Stimulated activated CD8-positive, alpha-beta memory T cell treated with anti-CD3 and anti-CD28 coated beads, Interleukin-12 subunit alpha, Interleukin-12 subunit beta, amount 100 ng/mL, for 24 hours (primary cell): Measurements from ENCODE around the gene CACNG5.

Source experiments
- DNase-seq: peaks from one replicate; pipeline ENCODE4 v3.0.0-alpha.2; 2020; ENCODE audit errors: extremely low read depth

CACNG5 gene

DNA sequence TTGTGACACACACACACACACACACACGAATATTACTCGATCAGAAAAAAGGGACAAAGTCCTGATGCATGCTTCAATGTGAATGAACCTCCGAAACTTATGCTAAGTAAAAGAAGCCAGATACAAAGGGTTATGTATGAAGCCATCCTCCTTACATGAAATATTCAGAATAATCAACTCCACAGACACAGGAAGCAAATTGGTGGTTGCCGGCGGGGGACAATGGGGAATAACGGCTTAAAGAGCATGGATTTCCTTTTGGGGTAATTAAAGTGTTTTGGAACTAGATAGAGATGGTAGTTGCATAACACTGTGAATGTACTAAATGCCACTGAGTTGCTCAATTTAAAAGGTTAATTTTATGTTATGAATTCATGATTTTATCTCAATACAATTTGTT is 8.1 kb upstream of the CACNG5 start:
- DNase-seq = no peak

GRCh38 chr17:66829386-66829864 is 5.5 kb upstream of the CACNG5 start:
- no peak for DNase-seq

DNA sequence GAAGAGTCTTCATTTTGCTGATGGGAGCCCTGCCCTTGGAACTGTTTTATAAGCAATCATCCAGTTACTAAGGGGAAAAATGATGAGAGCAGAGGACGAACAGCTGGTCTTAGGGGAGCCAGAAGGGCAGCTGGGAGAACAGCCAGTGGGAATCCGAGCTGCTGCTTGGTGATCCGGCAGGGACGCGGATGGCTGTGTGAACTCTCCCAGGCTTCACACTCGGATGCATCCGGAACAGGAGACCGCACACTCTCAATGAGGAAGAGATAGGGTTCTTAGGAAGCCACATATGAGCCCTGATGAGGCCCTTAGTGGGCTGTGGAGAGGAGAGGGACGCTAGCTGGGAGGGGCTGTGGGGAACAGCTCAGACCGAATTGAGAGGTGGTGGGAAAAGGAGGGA is 5.0 kb upstream of the CACNG5 start:
- no peak for DNase-seq

DNA sequence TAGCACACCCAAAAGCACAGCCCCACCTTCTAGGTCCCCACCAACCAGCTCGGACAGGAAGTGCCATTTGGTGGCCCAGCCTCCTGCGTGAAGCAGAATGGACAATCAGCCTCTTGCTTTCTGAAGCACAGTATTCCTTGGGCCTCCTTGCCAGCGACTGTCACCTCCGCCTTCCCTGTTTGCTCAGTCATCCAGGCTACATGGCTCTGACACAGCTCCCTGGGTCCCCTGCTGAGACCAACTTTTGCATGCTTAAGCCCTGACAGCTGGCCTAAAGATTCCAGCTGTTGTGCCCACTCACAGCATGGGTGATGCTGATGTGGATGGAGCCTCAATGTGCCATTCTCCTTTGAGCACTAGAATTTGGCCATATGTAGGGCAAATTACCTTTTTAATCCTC is 4.5 kb upstream of the CACNG5 start:
- no peak for DNase-seq

GRCh38 chr17:66831383-66832210 is 3.3 kb upstream of the CACNG5 start:
- DNase-seq = no peak

GRCh38 chr17:66833201-66833600 is 1.7 kb upstream of the CACNG5 start:
- DNase-seq = no peak

- no peak for DNase-seq
These were observed 445 bp upstream of the CACNG5 start for GRCh38 chr17:66834426-66834918.

DNA sequence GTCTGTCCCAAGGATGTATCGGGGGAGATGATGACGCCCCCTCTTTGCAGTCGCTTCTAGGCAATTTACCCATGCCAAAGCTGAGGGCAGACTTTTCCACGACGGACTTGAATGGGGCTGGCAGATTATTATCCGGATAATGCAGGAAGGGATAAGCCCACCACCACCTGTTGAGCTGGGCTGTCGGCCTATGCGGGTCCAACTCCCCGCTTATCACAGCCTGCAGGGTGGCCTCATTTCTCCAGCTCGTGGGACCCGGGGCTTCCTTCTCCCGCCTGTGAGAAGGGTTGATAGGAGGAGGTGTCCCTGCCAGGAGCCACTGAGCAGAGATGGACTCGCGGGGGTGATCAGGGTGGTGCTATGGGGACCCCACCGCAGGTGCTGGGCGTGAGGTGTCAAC is 559 bp downstream of the CACNG5 start:
- no peak for DNase-seq

GRCh38 chr17:66836063-66837005 is 1.4 kb downstream of the CACNG5 start:
- no peak for DNase-seq

- DNase-seq = no peak
These were observed 2.3 kb downstream of the CACNG5 start for GRCh38 chr17:66837226-66837625.

GRCh38 chr17:66837885-66838665 is 3.2 kb downstream of the CACNG5 start:
- DNase-seq = no peak

DNA sequence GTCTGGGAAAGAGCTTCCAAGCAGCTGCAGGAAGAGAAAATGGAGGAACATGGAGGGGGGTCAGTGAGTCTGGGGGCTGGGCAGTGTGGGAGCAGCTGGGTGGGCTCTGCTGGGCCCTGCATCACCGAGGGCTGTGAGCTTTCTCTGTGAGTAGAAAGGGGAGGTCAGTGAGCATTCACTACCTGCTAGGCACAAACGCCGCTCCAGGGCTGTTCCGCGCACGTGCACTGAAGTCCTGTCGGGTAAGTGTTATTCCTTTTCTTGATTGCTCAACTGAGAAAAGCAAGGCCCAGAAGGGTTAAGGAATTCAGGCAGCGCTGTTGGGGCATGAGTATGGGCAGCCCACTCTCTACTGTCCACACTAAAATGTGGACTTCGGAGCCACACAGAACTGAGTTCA is 4.7 kb downstream of the CACNG5 start:
- no peak for DNase-seq

DNA sequence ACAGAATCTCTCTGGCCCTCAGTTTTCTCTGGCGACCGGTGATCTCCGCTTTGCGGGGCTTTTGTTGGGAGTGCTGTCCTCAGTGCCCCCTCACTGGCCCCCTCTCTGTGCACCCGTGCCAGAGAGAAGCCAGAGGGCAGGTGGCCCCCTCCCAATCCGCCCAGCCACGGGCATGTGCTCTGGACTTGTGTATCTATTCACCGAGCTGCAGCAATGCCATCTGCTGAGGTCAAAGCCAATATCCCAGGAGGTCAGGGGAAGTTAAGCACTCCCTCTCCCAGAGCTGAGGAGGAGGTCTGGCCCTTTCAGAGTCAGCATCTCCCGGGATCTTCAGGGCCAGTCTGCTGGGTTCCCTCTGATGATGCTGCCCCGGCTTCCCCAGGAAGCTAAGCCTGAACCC is 5.1 kb downstream of the CACNG5 start:
- no peak for DNase-seq

DNA sequence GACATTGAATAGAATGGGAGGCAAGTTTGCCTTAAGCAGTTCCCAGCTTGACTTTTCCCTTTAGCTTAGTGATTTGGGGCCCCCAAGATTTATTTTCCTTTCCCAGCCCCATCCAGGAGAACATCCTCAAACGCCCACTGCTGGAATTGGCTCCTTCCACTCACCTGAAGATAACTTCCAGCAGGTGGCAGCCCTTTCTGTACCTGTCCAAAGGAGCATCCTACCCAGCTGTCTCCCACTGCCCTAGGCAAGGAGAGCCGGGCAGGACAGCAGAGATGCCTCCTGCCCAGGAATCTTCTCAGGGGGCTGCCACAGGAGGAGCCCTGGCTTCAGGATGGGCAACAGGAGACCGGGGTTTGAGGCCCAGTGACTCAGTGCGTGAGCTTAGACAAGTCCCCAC is 6.4 kb downstream of the CACNG5 start:
- DNase-seq = no peak

- DNase-seq = no peak
These were observed 6.8 kb downstream of the CACNG5 start for GRCh38 chr17:66841744-66842143.

DNA sequence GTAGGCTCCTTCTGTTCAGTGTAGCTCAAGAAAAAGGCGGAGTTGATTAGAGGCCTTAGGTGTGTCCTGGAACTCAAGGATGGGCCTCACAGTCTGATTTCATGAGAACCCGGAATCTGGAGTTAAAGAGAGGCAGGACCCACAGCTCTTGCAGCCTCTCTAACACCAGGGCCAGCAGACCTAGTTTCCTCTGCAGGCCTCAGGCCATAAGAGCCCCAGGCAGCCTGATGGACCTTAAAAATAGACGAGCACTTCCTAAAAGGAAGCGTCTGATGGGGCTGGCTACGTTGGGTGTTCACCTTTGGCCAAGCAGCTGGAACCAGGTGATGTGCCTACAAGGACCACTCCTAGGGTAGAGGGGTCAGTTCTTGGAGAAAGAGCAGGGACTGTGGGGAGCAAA is 7.6 kb downstream of the CACNG5 start:
- no peak for DNase-seq

DNA sequence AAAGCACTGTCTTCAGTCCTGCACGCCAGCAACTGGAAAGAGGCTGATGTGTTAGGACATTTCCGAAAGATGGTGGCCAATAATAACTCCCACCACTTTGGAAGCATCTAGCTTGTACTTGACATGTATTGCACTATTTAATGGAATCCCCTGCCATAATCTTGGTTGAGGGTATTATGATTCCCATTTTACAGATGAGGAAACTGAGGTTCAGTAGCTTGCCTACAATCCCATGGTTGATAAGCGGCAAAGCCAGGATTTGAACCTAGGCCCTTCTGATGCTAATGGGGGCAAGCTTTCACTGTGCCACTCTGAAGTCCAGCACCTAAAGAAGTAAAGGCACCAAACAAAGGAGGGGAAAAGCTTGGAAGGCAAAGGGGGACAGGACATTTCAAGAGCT is 8.0 kb downstream of the CACNG5 start:
- DNase-seq = no peak

GRCh38 chr17:66843627-66844026 is 8.7 kb downstream of the CACNG5 start:
- DNase-seq = no peak

- no peak for DNase-seq
These were observed 12.8 kb downstream of the CACNG5 start for GRCh38 chr17:66847704-66848103.

DNA sequence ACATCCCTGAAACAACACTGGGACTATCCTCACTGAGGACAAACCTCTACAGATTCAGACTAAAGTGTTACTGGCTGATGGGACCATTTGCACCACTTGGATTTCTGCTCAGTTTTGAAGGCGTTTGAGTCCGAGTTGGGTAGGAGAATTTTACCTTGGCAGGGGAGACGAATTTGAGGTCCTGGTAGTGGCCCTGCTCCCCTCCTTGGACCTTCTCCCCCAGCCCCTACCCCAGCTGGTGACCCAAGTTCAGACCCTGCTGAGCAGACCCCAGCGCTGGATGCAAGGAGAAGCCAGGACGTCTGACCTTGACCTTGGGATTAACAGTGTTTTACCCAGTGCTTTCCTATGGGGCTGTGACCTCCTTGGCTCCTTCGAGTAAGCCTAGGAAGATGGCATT is 13.6 kb downstream of the CACNG5 start:
- DNase-seq = no peak

DNA sequence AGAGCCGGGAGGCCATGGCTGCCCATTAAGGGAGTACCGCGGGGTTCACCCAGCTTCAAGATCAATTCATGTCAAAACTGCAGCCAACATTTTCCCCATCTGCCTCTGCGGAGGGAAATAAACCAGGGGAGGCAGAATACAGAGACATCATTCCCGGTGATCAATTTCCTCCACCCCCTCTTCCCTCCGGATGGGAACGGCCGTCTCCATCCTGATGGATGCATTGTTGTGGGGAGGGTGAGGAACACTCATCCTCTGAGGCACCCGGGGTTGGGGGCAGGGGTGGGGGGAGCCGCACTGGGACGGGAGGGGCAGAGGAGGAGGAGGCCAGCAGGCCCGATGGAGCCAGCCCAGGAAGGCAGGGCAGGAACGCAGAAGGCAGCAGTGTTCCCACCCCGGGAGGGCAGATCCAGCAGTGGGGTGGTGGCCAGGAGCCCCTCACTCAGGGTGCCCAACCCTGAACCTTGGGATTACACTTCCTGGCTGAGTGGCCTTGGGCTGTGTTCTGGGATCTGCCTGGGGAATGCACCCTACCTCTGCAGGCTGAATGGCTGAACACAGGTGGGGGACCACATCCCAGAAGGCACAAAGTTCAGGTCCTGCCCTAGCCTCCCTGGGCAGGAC is 14.2 kb downstream of the CACNG5 start:
- DNase-seq = no peak
